LNCaP clone FGC (cell line): ENCODE results near the gene CSNK1G1.

Experiments used
- DNase-seq: peaks from one replicate; pipeline ENCODE4 v3.0.0-alpha.2; 2011; ENCODE audit warnings: low read depth
- H3K4me3 ChIP-seq: 2 replicates; pipeline ENCODE4 v1.5.1; 2011; ENCODE audit warnings: mild to moderate bottlenecking, low read depth, low read length, control low read depth
- TF ChIP-seq, protein P1 (sequence below): IDR thresholded peaks from 2 replicates; pipeline ENCODE4 v1.5.1; 2012; ENCODE audit warnings: mild to moderate bottlenecking; ENCODE audit not compliant: control insufficient read depth, insufficient read depth; ENCODE audit errors: extremely low read depth

The CSNK1G1 gene

GRCh38 chr15:64152507-64153387 is 203.2 kb downstream of the CSNK1G1 start:
- peak overlapping the region; percentile 70 for H3K4me3 ChIP-seq
- TF ChIP-seq, protein P1, sequence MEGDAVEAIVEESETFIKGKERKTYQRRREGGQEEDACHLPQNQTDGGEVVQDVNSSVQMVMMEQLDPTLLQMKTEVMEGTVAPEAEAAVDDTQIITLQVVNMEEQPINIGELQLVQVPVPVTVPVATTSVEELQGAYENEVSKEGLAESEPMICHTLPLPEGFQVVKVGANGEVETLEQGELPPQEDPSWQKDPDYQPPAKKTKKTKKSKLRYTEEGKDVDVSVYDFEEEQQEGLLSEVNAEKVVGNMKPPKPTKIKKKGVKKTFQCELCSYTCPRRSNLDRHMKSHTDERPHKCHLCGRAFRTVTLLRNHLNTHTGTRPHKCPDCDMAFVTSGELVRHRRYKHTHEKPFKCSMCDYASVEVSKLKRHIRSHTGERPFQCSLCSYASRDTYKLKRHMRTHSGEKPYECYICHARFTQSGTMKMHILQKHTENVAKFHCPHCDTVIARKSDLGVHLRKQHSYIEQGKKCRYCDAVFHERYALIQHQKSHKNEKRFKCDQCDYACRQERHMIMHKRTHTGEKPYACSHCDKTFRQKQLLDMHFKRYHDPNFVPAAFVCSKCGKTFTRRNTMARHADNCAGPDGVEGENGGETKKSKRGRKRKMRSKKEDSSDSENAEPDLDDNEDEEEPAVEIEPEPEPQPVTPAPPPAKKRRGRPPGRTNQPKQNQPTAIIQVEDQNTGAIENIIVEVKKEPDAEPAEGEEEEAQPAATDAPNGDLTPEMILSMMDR: no peak
- DNase-seq: no peak

DNA sequence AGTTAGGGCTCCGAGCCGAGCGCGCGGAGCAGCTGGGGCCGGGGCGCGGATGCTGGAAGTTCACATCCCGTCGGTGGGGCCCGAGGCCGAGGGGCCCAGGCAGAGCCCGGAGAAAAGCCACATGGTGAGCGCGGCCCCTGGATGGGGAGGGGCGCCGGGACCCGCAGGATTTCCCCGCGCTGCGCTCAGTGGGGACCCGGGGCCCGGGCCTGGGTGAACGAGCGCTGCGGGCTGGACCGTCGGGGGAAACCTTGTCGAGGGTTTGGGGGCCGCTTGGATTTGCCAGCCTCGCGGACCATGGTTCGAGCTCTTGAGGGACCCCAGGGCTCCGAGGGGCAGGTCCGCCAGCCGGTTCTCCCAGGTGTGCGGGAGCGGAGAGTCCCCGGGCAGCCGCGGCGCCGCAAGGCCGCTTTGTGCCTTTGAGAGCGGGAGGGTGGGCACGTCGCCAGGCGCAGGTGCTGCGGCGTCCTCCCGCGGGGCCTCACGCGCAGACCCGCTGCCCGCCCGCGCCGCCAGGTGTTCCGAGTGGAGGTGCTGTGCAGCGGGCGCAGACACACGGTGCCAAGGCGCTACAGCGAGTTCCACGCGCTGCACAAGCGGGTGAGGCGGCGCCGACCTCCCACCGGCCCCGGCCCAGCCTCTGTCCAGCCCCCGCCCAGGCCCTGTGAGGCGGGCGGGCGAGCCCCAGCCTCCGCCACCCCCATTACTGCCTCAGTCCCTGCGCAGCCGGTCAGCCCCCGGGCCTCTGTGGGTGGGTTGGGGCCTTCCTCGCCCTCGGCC is 204.1 kb downstream of the CSNK1G1 start, which contains the start of gene SNX22:
TSS of gene SNX22 (plus strand) at position 5 of the 780 bp plus-strand sequence. CDS start at position 50, 45 bp downstream.
- DNase-seq: no peak
- TF ChIP-seq, protein P1: no peak
- H3K4me3 ChIP-seq: peak within 1 kb of the TSS; percentile 70

DNA sequence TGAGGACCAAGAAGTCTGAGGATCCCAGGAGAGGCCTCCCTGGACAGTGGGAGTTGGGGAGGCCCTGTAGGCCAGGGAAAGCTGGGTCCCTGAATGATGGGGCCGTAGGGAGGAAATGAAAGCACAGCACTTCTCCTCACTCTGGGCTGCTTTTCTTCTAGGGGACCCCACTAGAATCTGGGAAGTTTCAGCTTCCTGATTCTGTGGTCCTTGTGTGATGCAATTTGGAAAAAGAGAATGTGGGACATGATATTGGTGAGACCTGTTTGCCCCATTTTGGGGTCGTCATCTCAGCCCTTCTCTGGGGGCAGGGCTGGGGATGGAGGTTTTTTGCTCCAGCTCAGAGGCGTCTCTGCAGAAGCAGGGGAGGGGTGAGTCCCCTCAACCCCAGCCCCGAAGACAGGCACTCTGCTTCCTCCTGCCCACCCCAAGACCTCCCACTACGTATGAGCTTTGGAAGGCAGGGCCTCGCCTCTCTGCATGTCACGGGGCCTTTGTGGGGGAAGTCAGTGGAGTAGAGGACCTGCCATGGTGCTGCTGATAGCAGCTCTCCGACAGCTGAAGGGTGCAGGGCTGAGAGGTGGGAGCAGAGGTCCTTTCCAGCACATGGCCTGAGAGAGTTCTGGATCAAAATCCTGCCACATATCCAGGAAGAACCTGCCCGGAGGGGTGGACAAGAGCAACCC is 205.9 kb downstream of the CSNK1G1 start:
- DNase-seq: no peak
- TF ChIP-seq, protein P1: no peak
- no peak overlapping the region for H3K4me3 ChIP-seq

DNA sequence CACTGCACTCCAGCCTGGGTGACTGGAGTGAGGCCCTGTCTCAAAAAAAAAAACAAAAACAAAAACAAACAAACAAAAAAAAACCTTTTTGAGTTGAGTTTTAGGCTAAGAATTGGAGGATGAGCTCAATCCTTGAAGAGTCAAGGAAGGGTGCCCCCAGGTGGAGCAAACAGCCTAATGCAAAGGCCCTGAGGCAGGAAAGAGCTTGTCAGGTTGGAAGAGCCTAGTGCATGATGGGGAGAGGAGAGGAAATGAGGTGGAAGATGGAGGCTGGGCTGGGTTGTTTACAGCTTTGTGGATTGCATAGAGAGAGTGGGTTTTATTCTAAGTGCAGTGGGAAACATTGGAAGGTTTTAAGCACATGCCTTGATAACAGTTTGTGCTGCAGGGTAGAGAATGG is 206.5 kb downstream of the CSNK1G1 start:
- H3K4me3 ChIP-seq: no peak overlapping the region
- TF ChIP-seq, protein P1: peak; percentile 33; the same call in 1 of the 2 replicates
- DNase-seq: no peak

DNA sequence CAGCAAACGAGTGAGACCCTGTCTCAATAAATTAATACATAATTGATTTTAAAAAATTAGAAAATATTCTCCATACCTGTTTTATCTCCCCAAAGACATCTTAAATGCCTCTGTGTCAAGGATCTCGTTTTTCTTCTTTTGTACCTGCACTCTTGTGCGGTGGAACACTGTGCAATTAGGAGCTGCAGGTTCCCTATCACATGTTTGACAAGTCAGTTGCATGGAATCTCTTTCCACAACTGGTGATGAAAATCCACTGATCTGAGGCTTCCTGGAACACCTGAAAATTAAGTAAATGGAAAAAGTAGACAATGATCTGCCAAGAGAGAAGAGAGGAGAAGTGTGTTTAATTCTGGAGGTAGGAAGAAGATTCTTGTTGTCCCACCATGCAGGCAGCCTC is 207.4 kb downstream of the CSNK1G1 start:
- DNase-seq: no peak
- no peak overlapping the region for H3K4me3 ChIP-seq
- TF ChIP-seq, protein P1: no peak

DNA sequence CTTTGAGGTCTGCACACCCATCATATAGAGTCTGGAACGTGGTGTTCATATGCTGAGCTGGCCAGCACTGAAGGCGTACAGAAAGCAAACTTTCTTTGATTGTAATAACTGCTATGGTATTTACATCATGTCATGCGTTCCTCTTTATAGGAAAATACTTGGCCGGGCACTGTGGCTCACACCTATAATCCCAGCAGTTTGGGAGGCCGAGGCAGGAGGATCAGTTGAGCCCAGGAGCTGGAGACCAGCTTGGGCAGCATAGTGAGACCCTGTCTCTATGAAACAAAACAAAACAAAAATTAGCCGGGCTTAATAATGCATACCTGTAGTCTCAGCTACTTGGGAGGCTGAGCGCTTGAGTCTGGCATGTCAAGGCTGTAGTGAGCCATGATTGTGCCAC is 207.8 kb downstream of the CSNK1G1 start:
- no peak for DNase-seq
- TF ChIP-seq, protein P1: no peak
- H3K4me3 ChIP-seq: no peak overlapping the region
